Measurements from ENCODE around the gene CACTIN.
"Not testable (repeated sequence)": the region's sequence is repeated elsewhere in the genome, so short reads cannot be mapped to it uniquely, and the experiment has no call there.

Gene CACTIN

DNA sequence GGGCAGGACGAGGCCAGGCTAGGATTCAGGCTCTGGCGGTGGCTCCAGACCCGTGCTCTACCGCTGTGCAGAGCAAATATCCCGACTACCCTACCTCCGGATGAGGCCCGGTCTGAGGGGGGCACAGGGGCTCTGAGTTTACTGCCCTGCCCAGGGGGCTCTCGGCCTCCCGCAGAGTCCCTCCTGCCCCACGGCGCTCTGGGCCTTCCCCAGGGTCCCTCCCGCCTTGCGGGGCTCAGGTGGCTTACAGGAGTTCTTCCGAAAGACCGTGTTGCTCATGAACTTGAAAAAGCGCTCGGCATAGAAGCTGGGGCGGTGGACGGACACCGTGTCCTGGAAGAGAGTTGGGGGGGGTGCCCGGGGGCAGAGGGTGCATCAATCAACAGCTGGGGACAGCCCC lies 19.1 kb upstream of the CACTIN start:
- no peak for DNase-seq

- DNase-seq: no peak
Measured at GRCh38 chr19:3645067-3645396, 18.4 kb upstream of the CACTIN start.

- DNase-seq: no peak
Measured at GRCh38 chr19:3644351-3645066, 17.9 kb upstream of the CACTIN start.

GRCh38 chr19:3643674-3644313 lies 17.2 kb upstream of the CACTIN start:
- no peak for DNase-seq

DNA sequence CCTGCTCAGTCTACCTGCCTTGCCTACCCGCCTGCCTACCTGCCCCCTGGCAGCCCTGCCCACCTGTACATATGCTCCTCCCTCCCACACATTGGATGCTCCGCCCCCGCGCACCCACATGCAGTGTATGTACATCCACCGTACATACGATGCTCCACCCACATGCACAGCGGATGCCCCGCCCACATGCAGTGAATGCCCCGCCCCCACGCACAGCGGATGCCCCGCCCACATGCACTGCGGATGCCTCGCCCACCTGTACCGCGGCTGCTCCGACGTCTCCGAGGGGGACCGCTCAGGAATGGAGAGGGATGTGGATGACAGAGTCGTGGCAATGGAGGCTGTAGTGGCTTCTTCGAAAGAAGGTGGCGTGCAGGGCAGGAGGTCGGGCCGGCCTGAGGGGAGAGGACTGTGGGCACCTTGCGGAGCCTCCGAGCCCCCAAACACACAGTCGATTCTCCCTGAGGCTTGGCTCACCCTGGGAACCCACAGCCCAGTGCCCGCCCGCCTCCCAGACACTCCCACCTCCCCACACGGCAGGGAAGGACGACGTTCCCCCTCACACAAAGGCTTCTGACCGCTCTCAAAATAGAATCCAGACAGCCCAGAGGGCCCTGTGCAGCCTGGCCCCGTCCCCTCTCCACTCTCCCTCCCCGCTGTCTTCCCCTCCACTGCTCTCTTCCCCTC lies 16.5 kb upstream of the CACTIN start:
- peak; percentile 27 to 43 for DNase-seq

DNA sequence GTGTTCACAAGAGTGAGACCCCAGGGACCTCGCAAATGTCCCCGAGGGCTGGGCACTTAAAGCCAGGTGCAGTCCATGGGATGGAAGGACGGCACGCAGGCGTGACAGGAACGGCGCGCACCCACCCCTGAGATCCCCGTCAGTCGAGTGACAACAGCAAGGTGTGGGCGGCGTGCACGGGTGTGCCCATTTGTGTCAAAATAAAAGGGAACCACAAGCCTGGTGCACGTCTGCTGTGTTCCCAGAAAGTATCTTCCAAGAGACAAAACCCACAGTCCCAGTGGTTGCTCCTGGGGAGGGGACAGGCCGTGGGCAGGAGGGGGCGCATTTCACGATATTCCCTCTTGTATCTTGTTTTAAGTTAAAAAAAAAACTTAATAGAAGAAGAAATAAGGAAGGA lies 15.7 kb upstream of the CACTIN start:
- DNase-seq: no peak

DNA sequence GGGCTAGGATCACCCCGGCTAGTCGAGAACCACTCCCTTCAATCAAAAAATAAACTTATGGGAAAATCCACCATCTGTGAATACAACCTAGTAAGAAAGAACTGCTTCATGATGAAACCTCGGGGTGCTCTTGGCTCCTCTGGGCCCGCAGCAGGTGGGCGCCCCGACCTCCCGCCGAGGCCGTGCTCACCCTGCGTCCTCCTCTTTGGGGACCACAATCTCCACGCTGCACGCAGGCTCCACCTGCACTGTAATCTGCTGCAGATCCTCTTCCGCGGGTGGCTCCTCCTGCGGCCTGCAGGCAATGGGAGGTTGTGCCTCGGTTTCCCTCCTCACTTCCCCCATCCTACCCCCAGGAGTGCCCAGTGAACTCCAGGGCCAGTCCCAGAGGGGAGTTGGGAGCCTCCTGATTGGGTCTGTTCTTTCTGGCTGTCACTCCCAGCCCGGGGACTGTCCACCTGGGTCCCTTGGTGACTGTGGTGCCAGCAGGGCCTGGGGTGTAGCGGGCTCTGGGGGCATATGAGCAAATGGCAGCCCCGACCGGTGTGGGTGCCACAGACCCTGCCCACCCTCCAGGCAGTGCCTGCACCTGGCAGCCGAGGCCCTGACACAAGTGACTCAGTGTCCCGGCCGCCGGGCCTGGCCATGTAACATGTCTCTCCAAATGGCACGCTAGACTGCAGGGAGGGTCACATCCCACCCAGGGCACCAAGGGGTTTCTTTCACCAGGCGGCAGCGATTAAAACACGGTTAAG lies 15.1 kb upstream of the CACTIN start:
- no peak for DNase-seq

DNA sequence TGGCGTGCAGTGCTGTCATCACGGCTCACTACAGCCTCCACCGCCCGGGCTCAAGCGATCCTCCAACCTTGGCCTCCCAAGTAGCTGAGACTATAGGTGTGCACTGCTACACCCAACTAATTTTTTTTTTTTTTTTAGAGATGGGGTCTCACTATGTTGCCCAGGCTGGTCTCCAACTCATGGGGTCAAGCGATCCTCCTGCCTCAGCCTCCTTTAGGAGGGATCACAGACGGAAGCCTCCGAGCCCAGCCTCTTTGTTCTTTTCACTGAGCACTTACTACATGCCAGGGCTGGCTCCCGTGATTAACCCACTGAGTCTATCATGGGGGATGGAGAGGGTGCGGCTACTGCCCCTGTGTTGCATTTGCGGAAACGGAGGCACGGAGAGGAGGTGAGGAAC lies 12.9 kb upstream of the CACTIN start:
- DNase-seq: no peak

GRCh38 chr19:3638208-3639193 lies 11.9 kb upstream of the CACTIN start:
- no peak for DNase-seq

GRCh38 chr19:3637621-3638020 lies 11.0 kb upstream of the CACTIN start:
- DNase-seq: no peak

DNA sequence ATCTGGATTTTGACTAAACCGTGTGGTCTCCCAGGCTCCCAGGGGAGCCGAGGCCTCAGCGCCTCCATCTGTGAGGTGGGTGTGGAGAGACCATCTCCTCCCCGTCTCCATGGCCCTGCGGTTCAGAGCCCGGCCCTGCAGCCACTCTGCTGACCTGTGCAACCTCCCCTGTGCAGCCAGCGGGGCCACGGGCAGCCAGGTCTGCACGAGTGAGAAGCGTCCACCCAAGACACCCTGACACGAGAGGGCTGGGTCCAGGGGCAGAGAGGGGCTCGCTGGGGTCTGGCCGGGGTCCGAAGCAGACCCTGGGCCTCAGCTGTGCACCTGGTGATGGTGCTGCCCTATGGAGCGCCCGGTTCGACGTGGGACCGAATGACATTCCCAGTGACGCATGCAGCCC lies 10.4 kb upstream of the CACTIN start:
- no peak for DNase-seq

GRCh38 chr19:3636506-3636905 lies 9.9 kb upstream of the CACTIN start:
- no peak for DNase-seq

GRCh38 chr19:3634496-3635045 lies 8.0 kb upstream of the CACTIN start:
- DNase-seq: no peak

DNA sequence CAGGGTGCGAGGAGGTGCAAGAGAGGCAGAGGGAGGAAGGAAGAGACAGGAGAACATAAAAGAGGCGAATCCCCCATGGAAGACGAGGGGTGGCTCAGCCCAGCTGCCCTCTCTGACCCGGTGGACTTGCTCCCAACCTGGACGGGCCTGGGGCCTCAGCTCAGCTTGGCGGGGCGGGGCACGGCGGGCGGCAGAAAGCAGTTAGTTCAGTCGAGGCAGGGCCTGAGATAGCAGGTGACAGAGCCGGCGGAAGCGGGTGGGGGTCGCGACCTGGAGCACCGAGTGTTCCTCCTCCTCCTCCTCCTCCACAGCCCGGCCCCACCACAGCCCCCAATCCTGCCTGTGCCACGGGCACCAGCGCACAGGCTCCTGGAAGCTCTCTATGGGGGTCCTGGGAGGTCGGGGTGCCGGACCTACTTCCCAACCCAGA lies 7.0 kb upstream of the CACTIN start:
- DNase-seq: no peak

GRCh38 chr19:3632739-3633558 lies 6.4 kb upstream of the CACTIN start:
- no peak for DNase-seq

DNA sequence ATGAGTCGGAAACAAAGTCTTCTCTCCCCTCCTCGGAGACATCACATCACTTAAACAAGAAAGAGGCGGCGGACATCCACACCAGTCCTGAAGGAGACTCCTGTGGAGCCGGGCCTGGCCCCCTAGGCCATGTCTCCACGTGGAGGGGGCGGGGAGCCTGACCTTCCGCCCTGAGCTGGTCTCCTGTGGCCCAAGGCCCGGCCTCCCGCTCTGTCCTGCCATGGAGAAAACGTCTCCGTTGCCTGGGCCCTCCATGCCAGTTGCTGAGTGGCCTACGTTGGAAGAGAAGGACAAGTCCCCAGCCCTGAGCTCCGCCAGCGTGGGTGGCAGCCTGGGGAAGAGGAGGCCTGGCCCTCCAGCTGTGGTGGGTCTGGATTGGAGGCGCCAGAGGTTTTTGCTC lies 5.5 kb upstream of the CACTIN start:
- DNase-seq: no peak

DNA sequence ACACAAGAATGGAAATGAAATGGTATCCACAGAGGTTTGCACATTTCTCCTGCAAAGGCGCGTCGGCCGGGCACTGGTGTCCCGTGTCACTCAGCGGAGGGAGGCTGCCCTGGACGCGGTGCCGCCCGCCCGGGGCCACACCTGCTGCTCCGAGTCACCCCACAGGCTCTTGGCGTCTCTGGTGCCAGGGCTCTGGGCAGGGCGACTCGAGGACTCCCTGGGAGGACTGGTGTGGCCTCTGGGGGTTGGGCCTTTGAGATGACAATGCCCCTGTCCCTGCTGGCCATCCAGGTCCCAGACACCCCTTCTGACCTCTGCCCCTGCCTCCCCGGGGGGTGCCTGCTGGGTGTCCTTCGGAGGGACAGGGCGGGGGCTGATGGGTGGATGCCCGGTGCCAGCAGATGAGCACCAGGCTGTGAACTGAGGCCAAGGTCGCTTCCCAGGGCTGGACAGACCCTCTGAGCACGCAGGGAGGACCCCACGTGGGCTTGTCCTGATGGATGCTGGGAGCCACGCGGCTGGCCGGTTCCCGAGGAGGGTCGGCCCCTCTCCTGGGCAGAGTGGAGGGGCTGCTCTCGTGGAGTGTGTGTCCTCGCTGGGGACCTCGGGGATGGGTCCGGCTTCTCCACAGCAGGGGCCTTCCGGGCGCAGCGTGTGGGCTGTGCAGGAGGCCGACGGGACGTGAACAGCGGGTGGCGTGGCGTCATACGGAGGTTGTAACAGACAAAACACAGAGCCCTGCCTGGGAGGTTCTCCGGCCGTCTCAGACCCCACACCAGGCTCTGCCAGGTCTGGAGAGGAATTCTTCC lies 4.7 kb upstream of the CACTIN start:
- no peak for DNase-seq

DNA sequence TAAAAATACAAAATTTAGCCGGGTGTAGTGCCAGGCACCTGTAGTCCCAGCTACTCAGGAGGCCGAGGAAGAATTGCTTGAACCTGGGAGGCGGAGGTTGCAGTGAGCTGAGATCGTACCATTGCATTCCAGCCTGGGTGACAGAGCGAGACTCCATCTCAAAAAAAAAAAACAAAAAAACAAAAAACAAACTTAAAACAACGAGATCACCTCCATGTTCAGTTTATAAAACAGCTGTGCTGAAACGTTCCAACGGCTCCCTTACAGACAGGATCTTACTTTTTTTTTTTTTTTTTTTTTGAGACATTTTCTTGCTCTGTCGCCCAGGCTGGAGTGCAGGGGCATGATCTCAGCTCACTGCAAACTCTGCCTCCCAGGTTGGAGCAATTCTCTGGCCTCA lies 2.2 kb upstream of the CACTIN start:
- DNase-seq: not testable (repeated sequence)

GRCh38 chr19:3627351-3627723 lies 747 bp upstream of the CACTIN start:
- DNase-seq: no peak

DNA sequence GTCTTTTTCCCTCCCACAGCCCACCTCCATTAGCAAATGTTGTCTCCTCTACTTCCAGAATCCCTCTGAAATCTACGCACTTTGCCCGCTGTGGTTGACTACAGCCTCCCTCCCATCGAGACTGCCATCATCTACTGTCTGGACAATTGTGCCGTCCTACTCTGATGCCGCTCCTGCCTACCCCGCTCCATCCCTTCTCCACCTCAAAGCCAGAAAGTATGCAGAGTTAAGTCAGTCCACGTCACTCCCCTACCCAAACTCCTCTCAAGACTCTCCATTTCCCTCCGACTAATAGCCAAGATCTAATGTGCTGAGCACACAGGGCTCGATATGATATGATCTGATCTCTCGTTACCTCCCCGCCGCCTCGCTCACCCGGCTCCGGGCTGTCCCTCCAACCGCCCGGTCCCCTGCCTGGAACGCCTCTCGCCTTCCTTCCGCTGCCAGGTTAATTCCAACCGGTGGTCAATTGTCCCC lies 556 bp downstream of the CACTIN start:
- DNase-seq: no peak
